Activated naive CD4-positive, alpha-beta T cell treated with anti-CD3 and anti-CD28 coated beads, Interleukin-2, amount 50 U/mL, for 72 hours (primary cell): ENCODE results near the gene APOA5. TPM values are rescaled to one million over a fixed set of nuclear protein-coding genes. Genes with fewer than 3 reads are reported as not detected.
"Not testable (repeated sequence)": the region's sequence is repeated elsewhere in the genome, so short reads cannot be mapped to it uniquely, and the experiment has no call there.

Source experiments
- ATAC-seq, 2 donors: fragments of 150-1000 bp; cut with Tn5 transposase; 2 replicates each; pipeline ENCODE4 v1.10.0; 2021; ENCODE audit warnings: mild to moderate bottlenecking in 2 of 2, moderate library complexity in 2 of 2
- DNase-seq, 2 donors: peaks; one replicate each; pipeline ENCODE4 v3.0.0; 2021 to 2022; ENCODE audit warnings: low spot score in 2 of 2
- H3K27ac Mint-ChIP-seq, 2 donors: one replicate each; pipeline ENCODE4 v1.8.0; 2022; ENCODE audit warnings: mild to moderate bottlenecking in 2 of 2, mixed read lengths in 2 of 2
- H3K36me3 Mint-ChIP-seq, 2 donors: one replicate each; pipeline ENCODE4 v1.8.0; 2022; ENCODE audit warnings: mixed read lengths in 2 of 2
- H3K9me3 Mint-ChIP-seq, 2 donors: one replicate each; pipeline ENCODE4 v1.8.0; 2022; ENCODE audit warnings: mixed read lengths in 2 of 2
- total RNA-seq, 2 donors: library from RNA; stranded (reverse); gene quantifications; one replicate each; pipeline ENCODE4 v1.2.3, GENCODE V29; 2022

The APOA5 gene
- not detected for total RNA-seq

GRCh38 chr11:116791813-116792143, at the start of gene APOA5:
TSS of gene APOA5 (minus strand) at chr11:116791879. CDS start at chr11:116791860, 19 bp downstream.
- DNase-seq (no peak), ATAC-seq (no peak)
- H3K27ac Mint-ChIP-seq, result no peak within 1 kb of the TSS
- H3K9me3 Mint-ChIP-seq, result no peaks in the 10 kb centered on the region
- peaks cover 7 to 12% of the 10 kb centered on the region in 2 donors for H3K36me3 Mint-ChIP-seq

- DNase-seq, result no peak
- ATAC-seq, result no peak
- H3K36me3 Mint-ChIP-seq, result peaks cover 0 to 7% of the 10 kb centered on the region in 2 donors
- H3K27ac Mint-ChIP-seq, result peak overlapping the region in 1 of 2 donors; percentile 29
- no peaks in the 10 kb centered on the region for H3K9me3 Mint-ChIP-seq
These were observed 49.1 kb upstream of the APOA5 start for GRCh38 chr11:116840746-116841296.

GRCh38 chr11:116840224-116840745, 48.6 kb upstream of the APOA5 start:
- ATAC-seq (no peak), DNase-seq (no peak)
- Mint-ChIP-seq H3K36me3 (peaks cover 0 to 6% of the 10 kb centered on the region in 2 donors), H3K9me3 (no peaks in the 10 kb centered on the region), H3K27ac (no peak overlapping the region)

GRCh38 chr11:116838321-116839084, 46.8 kb upstream of the APOA5 start:
- no peak overlapping the region for H3K27ac Mint-ChIP-seq
- DNase-seq (no peak), ATAC-seq (no peak)
- H3K36me3 Mint-ChIP-seq, result peaks cover 0 to 2% of the 10 kb centered on the region in 2 donors
- H3K9me3 Mint-ChIP-seq, result no peaks in the 10 kb centered on the region

GRCh38 chr11:116837231-116838091, 45.8 kb upstream of the APOA5 start, which contains the start of gene APOA1:
TSS of gene APOA1 (minus strand) at chr11:116837622. CDS start at chr11:116837387, 235 bp downstream.
- no peak within 1 kb of the TSS for H3K27ac Mint-ChIP-seq
- H3K36me3 Mint-ChIP-seq, result no peaks in the 10 kb centered on the region
- DNase-seq, result no peak
- ATAC-seq, result no peak
- H3K9me3 Mint-ChIP-seq, result no peaks in the 10 kb centered on the region

- Mint-ChIP-seq H3K36me3 (no peaks in the 10 kb centered on the region), H3K9me3 (no peaks in the 10 kb centered on the region), H3K27ac (no peak overlapping the region)
- DNase-seq (no peak), ATAC-seq (no peak)
These were observed 44.9 kb upstream of the APOA5 start for GRCh38 chr11:116836632-116836991.

GRCh38 chr11:116835791-116836631, 44.3 kb upstream of the APOA5 start:
- ATAC-seq, result peak; percentile 86 to 90
- Mint-ChIP-seq H3K27ac (peak overlapping the region in 1 of 2 donors; percentile 80), H3K9me3 (no peaks in the 10 kb centered on the region), H3K36me3 (no peaks in the 10 kb centered on the region)
- DNase-seq, result peak; percentile 66 to 79

- no peaks in the 10 kb centered on the region for H3K36me3 Mint-ChIP-seq
- H3K9me3 Mint-ChIP-seq, result no peaks in the 10 kb centered on the region
- ATAC-seq (peak in 1 of 2 donors; percentile 6), DNase-seq (no peak)
- peak overlapping the region; percentile 19 to 80 for H3K27ac Mint-ChIP-seq
These were observed 43.5 kb upstream of the APOA5 start for GRCh38 chr11:116835042-116835772.

GRCh38 chr11:116834535-116835041, 42.9 kb upstream of the APOA5 start:
- H3K9me3 Mint-ChIP-seq, ATAC-seq, H3K36me3 Mint-ChIP-seq: not testable (repeated sequence)
- peak overlapping the region in 1 of 2 donors; percentile 19 for H3K27ac Mint-ChIP-seq
- peak in 1 of 2 donors; percentile 46 for DNase-seq

GRCh38 chr11:116833816-116834534, 42.3 kb upstream of the APOA5 start:
- Mint-ChIP-seq H3K36me3 (no peaks in the 10 kb centered on the region), H3K9me3 (no peaks in the 10 kb centered on the region), H3K27ac (peak overlapping the region in 1 of 2 donors; percentile 57)
- ATAC-seq (no peak), DNase-seq (peak in 1 of 2 donors; percentile 45)

GRCh38 chr11:116833491-116833815, 41.8 kb upstream of the APOA5 start:
- H3K27ac Mint-ChIP-seq, result no peak overlapping the region
- no peaks in the 10 kb centered on the region for H3K36me3 Mint-ChIP-seq
- ATAC-seq, result no peak
- no peaks in the 10 kb centered on the region for H3K9me3 Mint-ChIP-seq
- DNase-seq, result no peak

GRCh38 chr11:116832350-116833290, 40.9 kb upstream of the APOA5 start:
- Mint-ChIP-seq H3K27ac (no peak overlapping the region), H3K36me3 (no peaks in the 10 kb centered on the region), H3K9me3 (no peaks in the 10 kb centered on the region)
- ATAC-seq, result no peak
- DNase-seq, result peak in 1 of 2 donors; percentile 45

GRCh38 chr11:116831790-116832349, 40.2 kb upstream of the APOA5 start:
- no peaks in the 10 kb centered on the region for H3K36me3 Mint-ChIP-seq
- DNase-seq, result no peak
- no peak for ATAC-seq
- no peaks in the 10 kb centered on the region for H3K9me3 Mint-ChIP-seq
- no peak overlapping the region for H3K27ac Mint-ChIP-seq
